NCI-H510A treated with DMSO at 0.1 percent for 48 hours (cell line): ENCODE results near the gene STK32B.
"Not testable (repeated sequence)": the region's sequence is repeated elsewhere in the genome, so short reads cannot be mapped to it uniquely, and the experiment has no call there.

Experiments
- DNase-seq: peaks from one replicate; lab custom pipeline; 2025; lab: John Stamatoyannopoulos, UW

The STK32B gene

GRCh38 chr4:5209862-5210261 lies 158.6 kb downstream of the STK32B start:
- DNase-seq, result no peak

GRCh38 chr4:5211282-5211839 lies 160.1 kb downstream of the STK32B start:
- DNase-seq, result no peak

GRCh38 chr4:5212255-5213013 lies 161.2 kb downstream of the STK32B start:
- DNase-seq, result no peak

GRCh38 chr4:5213087-5213595 lies 161.9 kb downstream of the STK32B start:
- DNase-seq, result no peak

GRCh38 chr4:5215321-5215720 lies 164.0 kb downstream of the STK32B start:
- no peak for DNase-seq

GRCh38 chr4:5217421-5217820 lies 166.1 kb downstream of the STK32B start:
- no peak for DNase-seq

- DNase-seq, result no peak
Measured at GRCh38 chr4:5218376-5219069, 167.2 kb downstream of the STK32B start.

- no peak for DNase-seq
Measured at GRCh38 chr4:5220028-5220427, 168.7 kb downstream of the STK32B start.

GRCh38 chr4:5222047-5222446 lies 170.8 kb downstream of the STK32B start:
- DNase-seq, result no peak

- no peak for DNase-seq
Measured at GRCh38 chr4:5222951-5223350, 171.7 kb downstream of the STK32B start.

- DNase-seq, result no peak
Measured at GRCh38 chr4:5224340-5224739, 173.1 kb downstream of the STK32B start.

GRCh38 chr4:5232549-5232948 lies 181.3 kb downstream of the STK32B start:
- no peak for DNase-seq

- no peak for DNase-seq
Measured at GRCh38 chr4:5237086-5237660, 185.9 kb downstream of the STK32B start.

GRCh38 chr4:5238173-5238572 lies 186.9 kb downstream of the STK32B start:
- no peak for DNase-seq

- DNase-seq, result not testable (repeated sequence)
Measured at GRCh38 chr4:5247061-5247460, 195.8 kb downstream of the STK32B start.

- no peak for DNase-seq
Measured at GRCh38 chr4:5247735-5248134, 196.5 kb downstream of the STK32B start.

GRCh38 chr4:5249727-5250126 lies 198.4 kb downstream of the STK32B start:
- no peak for DNase-seq

GRCh38 chr4:5250536-5250935 lies 199.3 kb downstream of the STK32B start:
- DNase-seq, result not testable (repeated sequence)

GRCh38 chr4:5256421-5256820 lies 205.1 kb downstream of the STK32B start:
- DNase-seq, result no peak

- DNase-seq, result no peak
Measured at GRCh38 chr4:5257086-5257485, 205.8 kb downstream of the STK32B start.

- DNase-seq, result no peak
Measured at GRCh38 chr4:5259471-5259870, 208.2 kb downstream of the STK32B start.

- no peak for DNase-seq
Measured at GRCh38 chr4:5260121-5260520, 208.8 kb downstream of the STK32B start.

GRCh38 chr4:5261866-5262265 lies 210.6 kb downstream of the STK32B start:
- DNase-seq, result no peak
